ENCODE measurements around the gene EZH1.

The EZH1 gene

GRCh38 chr17:42750739-42751344 lies 6.0 kb upstream of the EZH1 start:
- Histone ChIP-seq H2AFZ (ENCODE audit: insufficient read depth, low read length, poor library complexity) (no peak overlapping the region), H3K14ac (ENCODE audit: low read length) (no peak overlapping the region), H3K18ac (ENCODE audit: low read length) (no peak overlapping the region), H2BK120ac (ENCODE audit: insufficient read depth, low read length, poor library complexity) (no peak overlapping the region), H4K91ac (ENCODE audit: low read depth, low read length) (no peak overlapping the region), H3K79me2 (ENCODE audit: control insufficient read depth, insufficient read depth, low read length, poor library complexity) (no peaks in the 10 kb centered on the region), H4K8ac (ENCODE audit: low read depth, low read length) (no peak overlapping the region), H4K12ac (ENCODE audit: low read depth, low read length) (no peak overlapping the region), H3K27ac (ENCODE audit: low read depth, low read length) (no peak overlapping the region), H2BK5ac (ENCODE audit: low read depth, low read length, poor library complexity) (no peak overlapping the region), H2BK12ac (ENCODE audit: low read length) (no peak overlapping the region), H3K9ac (ENCODE audit: low read length) (no peak overlapping the region), H3K4ac (ENCODE audit: low read depth, low read length) (no peak overlapping the region), H3K27me3 (ENCODE audit: insufficient read depth, low read length) (no peaks in the 10 kb centered on the region), H3K23ac (ENCODE audit: low read length) (no peak overlapping the region), H3K9me3 (ENCODE audit: insufficient read depth, low read depth, low read length) (no peaks in the 10 kb centered on the region), H3K36me3 (ENCODE audit: control insufficient read depth in 1 of 2, insufficient read depth in 2 of 2, low read length in 2 of 2) (no peaks in the 10 kb centered on the region), H3K4me1 (ENCODE audit: control insufficient read depth in 1 of 2, insufficient read depth in 2 of 2, low read length in 2 of 2) (no peaks in the 10 kb centered on the region), H2AK5ac (ENCODE audit: low read length) (no peak overlapping the region), H3K4me3 (ENCODE audit: low read depth, low read length) (no peak overlapping the region), H3K79me1 (ENCODE audit: low read length) (no peaks in the 10 kb centered on the region), H3K4me2 (ENCODE audit: low read length) (no peak overlapping the region)
- DNase-seq: no peak
- WGBS (ENCODE audit: extremely low coverage, insufficient coverage, insufficient read length): no CpG with 5 or more reads among the region's 3 CpGs

DNA sequence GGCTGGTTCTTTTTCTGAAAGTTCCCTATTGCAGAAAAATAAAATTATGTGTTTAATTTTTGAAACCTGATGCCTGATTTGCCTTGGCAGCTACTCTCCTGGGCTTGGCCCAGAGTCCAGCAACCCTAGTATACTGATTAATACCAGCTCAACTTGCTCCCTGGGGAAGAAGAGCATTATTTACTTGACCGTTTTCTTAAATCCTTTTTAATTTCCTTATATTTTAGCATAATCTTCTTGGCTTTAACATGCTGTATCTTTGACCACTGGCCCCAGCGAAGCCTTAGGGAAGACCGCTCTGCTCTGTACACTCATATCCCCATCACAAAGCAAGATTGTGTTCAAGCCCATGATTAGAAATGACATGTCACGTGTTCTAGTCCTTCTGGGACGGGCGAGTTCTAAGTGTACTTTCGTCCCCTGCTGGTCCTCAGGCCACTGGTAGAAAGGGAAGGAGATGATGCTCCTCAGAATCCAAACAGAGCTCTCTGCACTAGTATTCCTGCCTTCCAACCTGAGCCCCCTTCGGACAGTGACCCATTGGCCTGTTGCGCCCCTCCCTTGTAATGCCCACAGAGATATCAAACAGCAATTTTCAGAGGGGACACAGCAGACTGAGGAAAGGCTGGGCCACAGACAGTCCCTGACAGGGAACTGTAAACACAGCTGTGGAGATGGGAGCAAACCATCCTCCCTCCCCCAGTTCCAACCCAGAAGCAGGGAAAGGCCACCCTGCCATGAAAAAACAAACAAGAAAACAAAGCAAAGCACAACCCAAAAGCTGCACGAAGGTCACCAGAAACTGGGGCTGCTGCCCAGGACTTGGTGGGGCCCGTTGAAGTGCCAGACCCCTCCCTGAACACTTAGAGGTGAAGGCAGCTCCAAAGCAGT lies 4.3 kb upstream of the EZH1 start:
- Histone ChIP-seq H3K9me3 (ENCODE audit: insufficient read depth, low read depth, low read length) (peaks cover 2% of the 10 kb centered on the region), H3K79me2 (ENCODE audit: control insufficient read depth, insufficient read depth, low read length, poor library complexity) (peaks cover 1% of the 10 kb centered on the region), H2AK5ac (ENCODE audit: low read length) (no peak overlapping the region), H3K4ac (ENCODE audit: low read depth, low read length) (no peak overlapping the region), H3K23ac (ENCODE audit: low read length) (no peak overlapping the region), H3K18ac (ENCODE audit: low read length) (no peak overlapping the region), H3K36me3 (ENCODE audit: control insufficient read depth in 1 of 2, insufficient read depth in 2 of 2, low read length in 2 of 2) (no peaks in the 10 kb centered on the region), H2BK12ac (ENCODE audit: low read length) (no peak overlapping the region), H3K79me1 (ENCODE audit: low read length) (peaks cover 8% of the 10 kb centered on the region), H2BK5ac (ENCODE audit: low read depth, low read length, poor library complexity) (no peak overlapping the region), H3K9ac (ENCODE audit: low read length) (no peak overlapping the region), H2BK120ac (ENCODE audit: insufficient read depth, low read length, poor library complexity) (no peak overlapping the region), H3K27ac (ENCODE audit: low read depth, low read length) (no peak overlapping the region), H3K4me3 (ENCODE audit: low read depth, low read length) (no peak overlapping the region), H3K4me2 (ENCODE audit: low read length) (no peak overlapping the region), H3K27me3 (ENCODE audit: insufficient read depth, low read length) (no peaks in the 10 kb centered on the region), H3K14ac (ENCODE audit: low read length) (no peak overlapping the region), H2AFZ (ENCODE audit: insufficient read depth, low read length, poor library complexity) (no peak overlapping the region), H4K8ac (ENCODE audit: low read depth, low read length) (no peak overlapping the region), H4K12ac (ENCODE audit: low read depth, low read length) (no peak overlapping the region), H3K4me1 (ENCODE audit: control insufficient read depth in 1 of 2, insufficient read depth in 2 of 2, low read length in 2 of 2) (peaks cover 0 to 3% of the 10 kb centered on the region in 2 experiments), H4K91ac (ENCODE audit: low read depth, low read length) (no peak overlapping the region)
- no CpG with 5 or more reads among the region's 11 CpGs for WGBS (ENCODE audit: extremely low coverage, insufficient coverage, insufficient read length)
- DNase-seq: no peak

DNA sequence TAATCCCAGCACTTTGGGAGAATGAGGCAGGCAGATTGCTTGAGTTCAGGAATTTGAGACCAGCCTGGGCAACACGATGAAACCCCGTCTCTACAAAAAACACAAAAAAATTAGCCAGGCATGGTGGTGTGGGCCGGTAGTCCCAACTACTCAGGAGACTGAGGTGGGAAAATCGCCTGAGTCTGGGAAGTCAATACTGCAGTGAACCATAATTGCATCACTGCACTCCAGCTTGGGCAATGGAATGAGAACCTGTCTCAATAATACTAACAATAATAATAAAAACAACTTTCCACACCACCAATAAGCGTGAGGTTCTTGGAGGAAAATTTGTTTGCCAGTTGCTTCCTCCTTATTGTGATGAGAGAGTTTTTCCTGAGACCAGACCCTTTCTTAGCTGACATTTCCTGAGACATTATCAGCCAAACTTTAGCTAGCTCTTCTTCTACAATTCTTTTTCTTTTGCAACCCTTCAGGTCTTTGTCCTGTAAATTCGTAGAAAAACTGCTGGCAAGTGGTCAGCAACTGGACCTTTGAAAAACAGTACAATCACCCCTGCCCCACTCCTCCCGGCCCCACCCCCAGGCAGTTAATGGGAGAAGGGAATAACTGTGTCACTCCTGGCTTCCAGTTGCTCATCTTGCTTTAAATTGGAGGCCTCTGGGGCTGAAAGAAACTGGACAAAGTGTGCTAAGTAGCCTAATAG lies 3.5 kb upstream of the EZH1 start:
- no peak overlapping the region for H3K9ac ChIP-seq (ENCODE audit: low read length)
- no peak overlapping the region for H2BK120ac ChIP-seq (ENCODE audit: insufficient read depth, low read length, poor library complexity)
- H3K14ac ChIP-seq (ENCODE audit: low read length): no peak overlapping the region
- no peaks in the 10 kb centered on the region for H3K36me3 ChIP-seq (ENCODE audit: control insufficient read depth in 1 of 2, insufficient read depth in 2 of 2, low read length in 2 of 2)
- peaks cover 2% of the 10 kb centered on the region for H3K9me3 ChIP-seq (ENCODE audit: insufficient read depth, low read depth, low read length)
- H4K12ac ChIP-seq (ENCODE audit: low read depth, low read length): no peak overlapping the region
- no peak overlapping the region for H3K18ac ChIP-seq (ENCODE audit: low read length)
- H3K4ac ChIP-seq (ENCODE audit: low read depth, low read length): no peak overlapping the region
- H3K4me1 ChIP-seq (ENCODE audit: control insufficient read depth in 1 of 2, insufficient read depth in 2 of 2, low read length in 2 of 2): peaks cover 0 to 5% of the 10 kb centered on the region in 2 experiments
- WGBS (ENCODE audit: extremely low coverage, insufficient coverage, insufficient read length): no CpG with 5 or more reads among the region's 7 CpGs
- H2AK5ac ChIP-seq (ENCODE audit: low read length): no peak overlapping the region
- H3K79me1 ChIP-seq (ENCODE audit: low read length): peaks cover 10% of the 10 kb centered on the region
- peaks cover 1% of the 10 kb centered on the region for H3K79me2 ChIP-seq (ENCODE audit: control insufficient read depth, insufficient read depth, low read length, poor library complexity)
- no peak overlapping the region for H3K23ac ChIP-seq (ENCODE audit: low read length)
- H4K91ac ChIP-seq (ENCODE audit: low read depth, low read length): no peak overlapping the region
- no peak overlapping the region for H3K4me2 ChIP-seq (ENCODE audit: low read length)
- no peak overlapping the region for H2BK5ac ChIP-seq (ENCODE audit: low read depth, low read length, poor library complexity)
- no peak for DNase-seq
- H4K8ac ChIP-seq (ENCODE audit: low read depth, low read length): no peak overlapping the region
- no peaks in the 10 kb centered on the region for H3K27me3 ChIP-seq (ENCODE audit: insufficient read depth, low read length)
- H3K27ac ChIP-seq (ENCODE audit: low read depth, low read length): no peak overlapping the region
- H3K4me3 ChIP-seq (ENCODE audit: low read depth, low read length): no peak overlapping the region
- no peak overlapping the region for H2BK12ac ChIP-seq (ENCODE audit: low read length)
- H2AFZ ChIP-seq (ENCODE audit: insufficient read depth, low read length, poor library complexity): no peak overlapping the region

DNA sequence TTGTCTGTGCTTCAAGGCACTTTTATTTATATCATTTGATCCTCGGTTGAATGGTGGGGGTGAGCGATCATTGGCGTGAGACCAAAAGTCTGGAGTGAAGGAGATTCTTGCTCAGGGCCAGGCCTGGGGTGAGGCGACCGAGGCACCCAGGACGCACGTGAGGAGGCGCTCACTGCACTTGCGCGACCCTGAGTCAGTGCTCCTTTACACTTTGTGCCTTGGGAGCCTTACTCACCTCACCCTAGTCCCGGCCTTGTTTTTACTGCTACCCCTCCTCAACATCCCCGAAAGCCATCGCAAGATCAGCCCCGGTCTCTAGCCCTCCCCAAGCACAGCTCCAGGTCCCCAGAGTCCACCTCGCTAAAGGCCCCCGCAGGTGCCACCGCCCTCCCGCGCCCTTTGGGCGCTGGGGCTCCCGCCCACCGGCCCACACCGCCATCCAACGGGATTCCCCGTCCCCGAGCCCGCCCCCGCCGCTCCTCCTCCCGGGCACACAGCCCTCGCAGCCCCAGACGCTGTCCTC lies 496 bp downstream of the EZH1 start:
- Histone ChIP-seq H3K79me1 (ENCODE audit: low read length) (peaks cover 10% of the 10 kb centered on the region), H4K91ac (ENCODE audit: low read depth, low read length) (peak overlapping the region; percentile 69), H2BK12ac (ENCODE audit: low read length) (no peak overlapping the region), H2AFZ (ENCODE audit: insufficient read depth, low read length, poor library complexity) (peak overlapping the region; percentile 74), H3K27me3 (ENCODE audit: insufficient read depth, low read length) (no peaks in the 10 kb centered on the region), H3K4me2 (ENCODE audit: low read length) (peak overlapping the region; percentile 94), H3K23ac (ENCODE audit: low read length) (no peak overlapping the region), H3K14ac (ENCODE audit: low read length) (peak overlapping the region; percentile 50), H3K4me1 (ENCODE audit: control insufficient read depth in 1 of 2, insufficient read depth in 2 of 2, low read length in 2 of 2) (peaks cover 0 to 5% of the 10 kb centered on the region in 2 experiments), H3K36me3 (ENCODE audit: control insufficient read depth in 1 of 2, insufficient read depth in 2 of 2, low read length in 2 of 2) (no peaks in the 10 kb centered on the region), H2AK5ac (ENCODE audit: low read length) (no peak overlapping the region), H3K4ac (ENCODE audit: low read depth, low read length) (peak overlapping the region; percentile 18), H3K9me3 (ENCODE audit: insufficient read depth, low read depth, low read length) (peaks cover 2% of the 10 kb centered on the region), H3K18ac (ENCODE audit: low read length) (peak overlapping the region; percentile 12), H4K8ac (ENCODE audit: low read depth, low read length) (peak overlapping the region; percentile 81), H3K9ac (ENCODE audit: low read length) (peak overlapping the region; percentile 74), H3K79me2 (ENCODE audit: control insufficient read depth, insufficient read depth, low read length, poor library complexity) (peaks cover 1% of the 10 kb centered on the region), H3K4me3 (ENCODE audit: low read depth, low read length) (peak overlapping the region; percentile 79), H2BK5ac (ENCODE audit: low read depth, low read length, poor library complexity) (no peak overlapping the region), H2BK120ac (ENCODE audit: insufficient read depth, low read length, poor library complexity) (peak overlapping the region; percentile 4), H3K27ac (ENCODE audit: low read depth, low read length) (peak overlapping the region; percentile 73), H4K12ac (ENCODE audit: low read depth, low read length) (peak overlapping the region; percentile 15)
- peak; percentile 62 to 66 for DNase-seq
- no CpG with 5 or more reads among the region's 32 CpGs for WGBS (ENCODE audit: extremely low coverage, insufficient coverage, insufficient read length)

Data from trophoblast cell (in vitro differentiated cells and primary cell).